Stimulated activated CD4-positive, alpha-beta T cell treated with anti-CD3 and anti-CD28 coated beads, Interleukin-4, amount 100 ng/mL, for 48 hours (primary cell): ENCODE data around the gene JDP2.
A peak's percentile ranks its signal among the peaks of the same experiment; 100 is the strongest.

Experiments used
- DNase-seq, 2 donors: peaks; one replicate each; pipeline ENCODE4 v3.0.0-alpha.2; 2020; ENCODE audit warnings: low read depth in 2 of 2

The JDP2 gene

GRCh38 chr14:75409316-75410205, 18.3 kb upstream of the JDP2 start:
- no peak for DNase-seq

GRCh38 chr14:75411214-75411540, 16.6 kb upstream of the JDP2 start:
- DNase-seq: no peak

DNA sequence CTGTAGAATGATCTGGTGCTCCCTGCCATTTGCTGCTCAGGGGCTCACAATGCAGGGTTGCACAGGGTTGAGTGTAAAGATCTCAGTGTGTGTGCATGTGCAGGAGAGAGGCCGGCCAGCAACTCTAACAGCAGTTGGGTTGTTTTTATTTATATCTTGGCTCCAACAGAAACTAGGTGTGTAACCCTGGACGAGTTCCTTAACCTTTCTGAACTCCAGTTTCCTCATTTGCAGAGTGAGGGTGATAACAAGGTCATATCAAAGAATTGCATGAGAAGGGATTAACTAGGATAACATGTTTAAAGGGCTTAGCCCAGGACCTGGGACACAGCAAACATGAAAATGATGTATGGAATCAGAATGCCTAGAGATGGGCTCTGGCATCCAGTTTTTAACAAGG, 14.8 kb upstream of the JDP2 start:
- no peak for DNase-seq

- no peak for DNase-seq
These were observed 10.1 kb upstream of the JDP2 start for GRCh38 chr14:75417674-75418073.

- DNase-seq: peak in 1 of 2 donors; percentile 43
These were observed 8.7 kb upstream of the JDP2 start for GRCh38 chr14:75418850-75419768.

DNA sequence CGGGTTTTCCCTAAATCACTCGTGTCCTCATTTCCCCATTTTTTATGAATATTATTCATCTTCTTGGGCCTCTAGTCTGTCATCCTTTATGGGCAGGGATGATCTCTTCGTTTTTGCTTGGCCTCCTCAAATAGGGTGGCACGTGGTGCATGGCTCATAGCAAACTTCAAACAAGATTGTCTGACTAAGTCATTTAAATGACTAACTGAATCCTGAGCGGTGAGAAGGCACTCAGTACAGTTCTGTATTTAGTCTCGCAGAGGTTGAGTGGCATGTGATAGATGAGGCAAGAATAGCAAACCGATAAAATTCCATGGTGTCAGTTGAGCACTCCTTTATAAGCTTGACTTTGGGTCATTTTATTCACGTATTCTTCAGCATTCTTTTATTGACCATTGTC, 5.7 kb upstream of the JDP2 start:
- no peak for DNase-seq

- DNase-seq: no peak
These were observed 3.3 kb upstream of the JDP2 start for GRCh38 chr14:75424496-75424895.

GRCh38 chr14:75425446-75425845, 2.4 kb upstream of the JDP2 start:
- DNase-seq: no peak

DNA sequence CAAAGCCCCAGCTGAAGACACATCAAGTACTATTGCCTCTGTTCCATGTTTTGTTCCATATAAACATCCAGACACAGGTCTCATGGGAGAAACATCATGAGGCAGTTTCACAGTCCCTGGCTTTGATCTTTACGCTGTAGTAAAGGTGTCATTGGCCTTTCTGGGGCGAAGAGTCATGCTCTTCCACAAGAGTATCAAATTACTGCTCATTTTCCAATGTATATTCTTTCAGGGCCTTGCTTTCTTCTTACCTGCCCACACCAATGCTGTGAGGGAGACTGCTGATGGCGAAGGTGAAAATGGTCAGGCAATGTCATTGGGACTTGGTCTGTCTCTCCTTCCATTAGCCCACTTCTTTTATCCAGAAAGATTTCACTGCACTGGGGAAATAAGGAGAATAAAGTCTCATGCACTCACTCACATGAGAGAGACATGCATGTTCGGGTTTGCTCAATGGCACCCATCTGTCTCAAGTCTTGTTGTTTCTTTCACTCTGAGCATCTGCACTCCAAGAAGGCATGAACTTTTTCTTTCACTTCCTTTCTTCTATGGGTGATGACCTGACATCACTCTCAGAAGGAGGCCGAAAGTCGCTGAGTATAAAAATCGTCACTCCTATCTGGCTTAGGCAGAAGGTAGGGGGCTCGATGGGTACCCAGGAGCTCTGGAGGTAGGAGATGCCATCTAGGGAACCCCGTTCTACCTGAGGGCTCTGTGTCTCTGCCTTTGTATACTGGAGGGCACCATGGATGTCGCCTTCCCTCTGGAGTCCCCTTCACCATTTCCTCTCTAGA, 1.3 kb upstream of the JDP2 start:
- no peak for DNase-seq

DNA sequence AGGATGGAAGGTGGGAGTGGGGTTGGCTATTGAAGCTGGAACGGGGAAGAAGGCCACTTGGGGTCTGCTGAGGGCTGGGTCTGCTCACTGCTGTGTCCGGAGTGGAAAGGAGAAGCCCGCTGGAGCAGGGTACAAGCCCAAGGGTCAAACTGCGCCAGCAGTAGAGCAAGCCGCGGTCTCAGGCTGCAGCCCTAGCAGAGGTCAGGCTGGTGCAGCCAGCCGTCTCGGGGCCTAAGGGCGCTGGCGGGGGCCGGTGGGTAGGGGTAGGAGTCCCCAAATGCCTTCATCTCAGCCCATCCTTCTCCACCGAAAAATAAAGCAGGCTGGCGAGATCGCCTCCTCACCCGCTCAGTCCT, 718 bp upstream of the JDP2 start:
- DNase-seq: no peak

DNA sequence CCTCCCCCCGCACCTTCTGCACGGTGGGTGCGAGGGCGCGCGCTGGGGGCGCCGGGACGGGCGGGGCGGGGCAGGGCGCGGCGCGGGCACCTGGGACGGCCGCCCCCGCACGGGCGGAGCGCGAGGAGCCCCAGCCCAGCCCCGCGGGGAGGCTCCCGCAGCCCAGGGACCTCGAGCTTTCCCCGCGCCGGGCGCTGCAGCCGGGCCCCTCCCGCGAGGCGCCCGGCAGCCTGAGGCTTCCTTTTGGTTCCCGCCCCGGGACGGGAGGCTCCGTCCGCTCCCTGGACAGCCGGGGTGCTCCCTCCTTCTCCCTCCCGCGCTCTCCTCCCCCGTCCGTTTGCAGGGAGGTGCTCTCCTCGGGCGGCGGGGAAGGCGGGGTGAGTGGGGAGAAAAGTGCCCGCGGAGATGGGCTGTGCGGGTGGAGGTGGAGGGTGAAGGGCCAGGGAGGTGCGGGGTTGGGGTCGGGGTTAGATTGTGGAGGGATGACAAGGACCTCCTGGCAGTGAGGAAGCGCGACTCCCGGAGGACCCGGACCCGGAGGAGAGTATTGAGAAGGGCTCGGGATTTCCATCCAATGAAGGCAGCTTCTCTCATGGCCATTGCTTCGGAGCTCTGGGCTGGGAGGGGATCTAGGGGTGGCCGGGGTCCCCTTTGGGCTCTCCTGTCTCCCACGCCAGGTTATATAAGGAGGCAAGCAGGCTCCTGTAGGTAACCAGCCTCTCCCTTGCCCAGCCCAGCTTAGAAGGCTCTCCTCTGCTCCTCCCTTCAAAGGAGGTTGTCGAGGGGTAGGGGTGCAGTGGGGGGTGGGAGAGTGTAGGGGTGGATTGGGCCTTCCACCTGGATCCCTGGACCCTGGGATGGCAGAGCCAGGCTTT, 645 bp downstream of the JDP2 start:
- no peak for DNase-seq

DNA sequence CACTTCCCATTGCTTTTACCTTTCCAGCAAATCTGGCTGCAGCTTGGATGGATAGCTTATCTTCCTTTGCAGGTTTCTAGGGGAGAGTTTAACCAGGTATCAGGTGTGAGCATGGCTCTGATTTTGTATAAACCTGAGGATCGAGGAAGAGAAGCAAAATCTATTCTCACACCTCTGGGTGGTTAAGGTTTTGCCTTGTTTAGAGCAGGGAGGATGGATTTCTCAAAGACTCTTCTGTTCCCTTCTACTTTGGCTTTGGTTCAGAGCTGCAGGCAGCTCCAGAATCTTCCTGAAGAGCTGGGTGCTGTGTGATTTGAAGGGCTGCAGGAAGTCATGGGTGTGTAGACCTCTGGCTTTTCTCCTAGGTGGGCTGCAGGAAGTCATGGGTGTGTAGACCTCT, 1.7 kb downstream of the JDP2 start:
- DNase-seq: no peak

DNA sequence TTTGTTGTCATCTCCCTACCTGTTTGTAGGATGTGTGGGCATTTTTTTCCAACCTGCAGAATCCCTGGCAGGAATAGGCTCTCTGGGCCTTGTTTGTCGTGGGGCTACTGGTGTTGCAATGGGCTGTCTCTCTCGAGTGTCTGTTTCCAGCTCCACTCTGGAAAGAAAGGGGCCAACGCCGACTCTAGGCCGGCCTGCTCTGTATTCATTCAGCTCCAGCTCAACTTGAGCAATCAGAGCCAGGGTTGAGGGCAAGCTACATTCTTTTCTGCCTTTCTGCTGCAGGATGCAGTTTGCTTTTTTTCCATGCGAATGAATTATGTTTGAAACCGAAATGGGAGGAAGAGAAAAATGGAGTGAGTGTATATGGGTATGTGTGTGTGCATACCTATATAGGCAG, 2.3 kb downstream of the JDP2 start:
- no peak for DNase-seq

DNA sequence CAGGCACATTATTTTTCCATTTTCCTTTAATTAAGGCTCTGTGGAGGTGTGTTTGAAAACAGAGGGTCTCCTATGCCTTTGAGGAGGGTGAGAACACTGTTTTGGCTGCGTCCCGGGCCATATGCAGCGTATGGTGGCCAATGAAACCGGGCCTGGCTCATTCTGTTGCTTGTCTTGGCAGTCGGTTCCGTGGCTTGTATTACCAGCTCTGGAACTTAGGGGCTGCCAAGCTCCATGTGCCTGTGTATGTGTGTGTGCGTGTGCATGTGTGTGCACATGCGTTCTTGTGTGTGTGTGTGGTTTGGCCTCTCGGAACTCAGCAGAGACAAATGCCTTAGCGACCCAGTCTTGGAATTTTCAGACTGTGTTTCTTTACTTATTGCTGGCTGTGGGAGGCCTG, 2.7 kb downstream of the JDP2 start:
- no peak for DNase-seq

DNA sequence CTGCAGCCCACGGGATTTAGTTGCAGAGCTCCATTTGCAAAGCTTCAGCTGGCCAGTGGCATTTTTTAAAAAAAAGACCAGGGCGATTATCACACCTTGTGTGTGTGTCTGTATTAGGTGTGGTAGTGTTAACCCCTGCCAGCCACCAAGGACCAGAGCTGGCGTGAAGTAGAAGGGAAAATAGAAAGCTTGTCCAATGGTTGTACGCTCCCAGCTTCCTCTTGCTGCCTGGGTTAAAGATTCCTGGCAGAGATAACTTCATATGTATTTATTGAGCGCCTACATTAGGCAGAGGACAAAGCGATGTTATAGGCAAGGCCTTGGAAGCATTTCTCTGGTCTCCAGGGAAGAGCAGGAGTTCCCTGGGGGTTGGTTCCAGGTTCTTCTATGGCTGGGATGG, 3.2 kb downstream of the JDP2 start:
- DNase-seq: no peak

DNA sequence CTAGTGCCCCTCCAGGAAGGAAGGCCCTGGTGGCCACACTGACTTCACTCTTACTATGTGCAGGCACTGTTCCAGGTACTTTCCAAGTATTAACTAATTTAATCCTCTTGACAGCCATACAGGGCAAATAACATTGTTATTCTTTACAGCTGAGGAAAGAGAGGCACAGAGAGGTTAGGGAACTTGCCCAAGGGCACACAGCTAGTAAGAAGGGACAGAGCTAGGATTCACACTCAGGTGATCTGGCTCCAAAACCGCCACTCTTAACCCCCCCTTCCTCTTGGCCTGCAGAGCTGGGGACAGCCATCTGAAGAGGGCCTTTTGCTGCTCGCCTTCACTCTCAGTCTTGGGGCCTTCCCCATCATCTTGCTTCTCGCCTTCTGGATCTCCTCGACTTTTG, 4.0 kb downstream of the JDP2 start:
- no peak for DNase-seq

- DNase-seq: no peak
These were observed 4.6 kb downstream of the JDP2 start for GRCh38 chr14:75432411-75432810.

DNA sequence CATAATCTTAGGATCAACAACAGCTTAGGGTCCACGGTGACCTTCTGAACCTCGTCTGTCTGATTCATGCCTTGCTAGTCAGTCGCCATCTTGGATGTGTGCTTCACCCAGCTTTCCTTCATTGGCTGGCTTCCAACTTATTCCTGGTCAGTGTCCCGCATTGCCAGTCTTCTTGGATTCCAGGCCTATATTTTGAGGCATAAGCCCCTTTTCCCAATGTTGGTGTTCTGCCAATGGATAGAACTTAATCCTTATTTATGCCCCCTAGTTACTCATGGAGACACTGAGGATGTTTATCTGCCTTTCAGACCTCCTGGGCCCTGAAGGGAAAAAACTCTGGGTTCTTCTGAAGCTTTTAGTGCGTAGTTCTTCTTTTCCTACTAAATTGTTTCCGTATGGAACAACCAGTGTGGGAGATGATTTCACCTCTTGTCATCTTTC, 5.8 kb downstream of the JDP2 start:
- DNase-seq: no peak

- DNase-seq: no peak
These were observed 6.5 kb downstream of the JDP2 start for GRCh38 chr14:75434138-75434889.

GRCh38 chr14:75434890-75435248, 7.0 kb downstream of the JDP2 start:
- DNase-seq: no peak

GRCh38 chr14:75435473-75435872, 7.7 kb downstream of the JDP2 start:
- no peak for DNase-seq
